K562 (cell line): ENCODE data around the gene AMMECR1. TPM values are rescaled to one million over a fixed set of nuclear protein-coding genes. Genes with fewer than 3 reads are reported as not detected.
A peak's percentile ranks its signal among the peaks of the same experiment; 100 is the strongest.

Experiments used
- ARID1B ChIP-seq: fragments of 450-650 bp; IDR thresholded peaks from 2 replicates; pipeline ENCODE4 v1.6.1; 2016; ENCODE audit warnings: antibody characterized with exemption, mild to moderate bottlenecking, inconsistent platforms
- BRD9 ChIP-seq: fragments of 450-650 bp; IDR thresholded peaks from 2 replicates; pipeline ENCODE4 v1.6.1; 2018; ENCODE audit warnings: low read depth; ENCODE audit not compliant: partially characterized antibody
- CEBPG ChIP-seq, 3 experiments: fragments of 200-800 bp in 1 of 3; sonication (Bioruptor generic) in 1 of 3; sonication (generic) in 1 of 3; formaldehyde crosslinking in 1 of 3; IDR thresholded peaks in 2 of 3; conservative IDR thresholded peaks in 1 of 3; 2 replicates each; pipeline versions ENCODE4 v1.6.1 to v1.8.0; 2016 to 2022; ENCODE audit warnings: missing compliant biosample characterization in 2 of 3, missing genetic modification characterization in 2 of 3, mild to moderate bottlenecking in 1 of 3, missing genetic modification reagents in 1 of 3
- DPF2 ChIP-seq: fragments of 450-650 bp; IDR thresholded peaks from 2 replicates; pipeline ENCODE4 v1.6.1; 2016
- E2F1 ChIP-seq: sonication (generic); formaldehyde crosslinking; IDR thresholded peaks from 2 replicates; pipeline ENCODE4 v1.8.1; 2023; ENCODE audit warnings: mild to moderate bottlenecking, missing genetic modification reagents, moderate library complexity
- EP400 ChIP-seq: fragments of 450-650 bp; IDR thresholded peaks from 2 replicates; pipeline ENCODE4 v1.6.1; 2017; ENCODE audit warnings: antibody characterized with exemption, mild to moderate bottlenecking, moderate library complexity
- HMGXB4 ChIP-seq: sonication (generic); formaldehyde crosslinking; IDR thresholded peaks from 2 replicates; pipeline ENCODE4 v1.8.1; 2023; ENCODE audit warnings: mild to moderate bottlenecking, missing genetic modification reagents
- IRF9 ChIP-seq: fragments of 450-650 bp; IDR thresholded peaks from 2 replicates; pipeline ENCODE4 v1.6.1; 2016; ENCODE audit warnings: missing biosample characterization, missing genetic modification characterization
- JUND ChIP-seq, 2 experiments: IDR thresholded peaks; 2 replicates in 1 of 2; 3 replicates in 1 of 2; pipeline ENCODE4 v1.6.1; 2011; ENCODE audit warnings: borderline replicate concordance in 2 of 2, low read depth in 2 of 2, low read length in 2 of 2, improper control_type of control experiment in 1 of 2, missing biosample characterization in 1 of 2, missing genetic modification characterization in 1 of 2, missing genetic modification reagents in 1 of 2
- L3MBTL2 ChIP-seq: fragments of 450-650 bp; IDR thresholded peaks from 2 replicates; pipeline ENCODE4 v1.6.1; 2016; ENCODE audit warnings: mild to moderate bottlenecking, moderate library complexity
- RFX1 ChIP-seq: fragments of 450-650 bp; IDR thresholded peaks from 2 replicates; pipeline ENCODE4 v1.6.1; 2016; ENCODE audit warnings: mild to moderate bottlenecking, moderate library complexity
- THRAP3 ChIP-seq: fragments of 450-650 bp; IDR thresholded peaks from 2 replicates; pipeline ENCODE4 v1.6.1; 2016; ENCODE audit warnings: mild to moderate bottlenecking, inconsistent platforms, borderline replicate concordance
- TRIM24 ChIP-seq, 2 experiments: fragments of 450-650 bp; IDR thresholded peaks; 2 replicates each; pipeline ENCODE4 v1.6.1; 2016
- ZNF436 ChIP-seq: fragments of 250-450, 450-650 bp; sonication (Bioruptor Pico); formaldehyde crosslinking; IDR thresholded peaks from 2 replicates; pipeline ENCODE4 v1.7.0; 2020; ENCODE audit warnings: mild to moderate bottlenecking
- polyA plus RNA-seq, 8 experiments: library from polyadenylated mRNA; depleted of rRNA in 4 of 8; stranded (reverse) in 5 of 8; unstranded in 3 of 8; fragments of >200 nt; fragmentation: Nextera tagmentation in 2 of 8; fragmentation: Illumina TruSeq in 1 of 8; extraction: Ambion mirVana in 2 of 8; extraction: Trizol in 1 of 8; gene quantifications; 2 replicates each; pipeline versions ENCODE4 v1.2.1 to v1.2.3, GENCODE V29; 2011 to 2014; ENCODE audit warnings: inconsistent platforms in 1 of 8, missing spikeins in 1 of 8
- total RNA-seq, 7 experiments: library from RNA; depleted of rRNA in 6 of 7; stranded (reverse); fragments of >200 nt in 6 of 7; fragmentation: Illumina TruSeq in 2 of 7; extraction: Trizol in 2 of 7; gene quantifications; 2 replicates each; pipeline versions ENCODE4 v1.2.1 to v1.2.3, GENCODE V29; 2011 to 2021; ENCODE audit warnings: low replicate concordance in 1 of 7
- TF ChIP-seq, protein P1 (sequence below): fragments of 450-650 bp; IDR thresholded peaks from 2 replicates; pipeline ENCODE4 v1.6.1; 2016
- TF ChIP-seq, protein P2 (sequence below): IDR thresholded peaks from 3 replicates; pipeline ENCODE4 v1.6.1; 2011; ENCODE audit warnings: borderline replicate concordance, mild to moderate bottlenecking, moderate library complexity; ENCODE audit not compliant: insufficient read length; ENCODE audit errors: extremely low read depth

AMMECR1 gene
- total and polyA plus RNA-seq, 9 of the 15 experiments (the other 6 are each of a cell fraction or from before 2014, with no cell fraction given) = 13.9 to 36.7 (median 23.6) TPM

- TF ChIP-seq IRF9 (tag) (0 out of 2 replicates have a peak, but pooled peaks have one; percentile 15), BRD9 (no peak), EP400 (peak; percentile 60), L3MBTL2 (peak; percentile 59), TRIM24 (IDR thresholded peaks at IDR 0.05) (peak in 1 of 2 experiments; percentile 68; a peak in 2 of 4 replicates), ARID1B (peak; percentile 60; the same call in 1 of the 2 replicates), JUND (IDR thresholded peaks at IDR 0.05; ENCODE audit: borderline replicate concordance, low read depth, low read length) (peak; percentile 68), JUND (tag; IDR thresholded peaks at IDR 0.05; ENCODE audit: borderline replicate concordance, low read depth, low read length) (peak; percentile 42; the same call in 1 of the 3 replicates), DPF2 (peak; percentile 66), RFX1 (peak; percentile 41), E2F1 (no peak), THRAP3 (no peak), ZNF436 (CRISPR knock-in tag) (no peak), HMGXB4 (CRISPR knock-in tag) (no peak), CEBPG (CRISPR knock-in tag; IDR thresholded peaks at IDR 0.05) (peak; percentile 96), CEBPG (tag; conservative IDR thresholded peaks at IDR 0.05 in 1 of 2, IDR thresholded peaks at IDR 0.05 in 1 of 2) (peak; percentile 92 to 98)
- TF ChIP-seq, protein P1, sequence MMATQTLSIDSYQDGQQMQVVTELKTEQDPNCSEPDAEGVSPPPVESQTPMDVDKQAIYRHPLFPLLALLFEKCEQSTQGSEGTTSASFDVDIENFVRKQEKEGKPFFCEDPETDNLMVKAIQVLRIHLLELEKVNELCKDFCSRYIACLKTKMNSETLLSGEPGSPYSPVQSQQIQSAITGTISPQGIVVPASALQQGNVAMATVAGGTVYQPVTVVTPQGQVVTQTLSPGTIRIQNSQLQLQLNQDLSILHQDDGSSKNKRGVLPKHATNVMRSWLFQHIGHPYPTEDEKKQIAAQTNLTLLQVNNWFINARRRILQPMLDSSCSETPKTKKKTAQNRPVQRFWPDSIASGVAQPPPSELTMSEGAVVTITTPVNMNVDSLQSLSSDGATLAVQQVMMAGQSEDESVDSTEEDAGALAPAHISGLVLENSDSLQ = peak; percentile 80
- TF ChIP-seq, protein P2, sequence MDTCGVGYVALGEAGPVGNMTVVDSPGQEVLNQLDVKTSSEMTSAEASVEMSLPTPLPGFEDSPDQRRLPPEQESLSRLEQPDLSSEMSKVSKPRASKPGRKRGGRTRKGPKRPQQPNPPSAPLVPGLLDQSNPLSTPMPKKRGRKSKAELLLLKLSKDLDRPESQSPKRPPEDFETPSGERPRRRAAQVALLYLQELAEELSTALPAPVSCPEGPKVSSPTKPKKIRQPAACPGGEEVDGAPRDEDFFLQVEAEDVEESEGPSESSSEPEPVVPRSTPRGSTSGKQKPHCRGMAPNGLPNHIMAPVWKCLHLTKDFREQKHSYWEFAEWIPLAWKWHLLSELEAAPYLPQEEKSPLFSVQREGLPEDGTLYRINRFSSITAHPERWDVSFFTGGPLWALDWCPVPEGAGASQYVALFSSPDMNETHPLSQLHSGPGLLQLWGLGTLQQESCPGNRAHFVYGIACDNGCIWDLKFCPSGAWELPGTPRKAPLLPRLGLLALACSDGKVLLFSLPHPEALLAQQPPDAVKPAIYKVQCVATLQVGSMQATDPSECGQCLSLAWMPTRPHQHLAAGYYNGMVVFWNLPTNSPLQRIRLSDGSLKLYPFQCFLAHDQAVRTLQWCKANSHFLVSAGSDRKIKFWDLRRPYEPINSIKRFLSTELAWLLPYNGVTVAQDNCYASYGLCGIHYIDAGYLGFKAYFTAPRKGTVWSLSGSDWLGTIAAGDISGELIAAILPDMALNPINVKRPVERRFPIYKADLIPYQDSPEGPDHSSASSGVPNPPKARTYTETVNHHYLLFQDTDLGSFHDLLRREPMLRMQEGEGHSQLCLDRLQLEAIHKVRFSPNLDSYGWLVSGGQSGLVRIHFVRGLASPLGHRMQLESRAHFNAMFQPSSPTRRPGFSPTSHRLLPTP = no peak
Observed at GRCh38 chrX:110341189-110342035, 23.5 kb upstream of the AMMECR1 start (continued).
